IMR-90 (cell line): ENCODE measurements around the gene NELFE. TPM values are rescaled to one million over a fixed set of nuclear protein-coding genes. Genes with fewer than 3 reads are reported as not detected.
"Not testable (repeated sequence)": the region's sequence is repeated elsewhere in the genome, so short reads cannot be mapped to it uniquely, and the experiment has no call there.

Source experiments
- ATAC-seq: fragments of 200-7000 bp; cut with Tn5 transposase; 2 replicates; pipeline ENCODE4 v1.9.1; 2020; ENCODE audit warnings: low read depth, mild to moderate bottlenecking, moderate library complexity
- BruUV-seq: library from RNA; stranded (reverse); fragments of 400-500 nt; replicated peaks from 2 replicates; lab custom pipeline; 2021; lab: Mats Ljungman, UMichigan
- CTCF ChIA-PET: fragments of 300-600 bp; formaldehyde crosslinking; extraction: SDS; loops from one replicate; lab custom pipeline; 2021; ENCODE audit warnings: antibody characterized with exemption; lab: Yijun Ruan, JAX
- POLR2A ChIA-PET: fragments of 300-600 bp; sonication (Branson Sonifier 250); formaldehyde crosslinking; loops from one replicate; lab custom pipeline; 2022; ENCODE audit warnings: antibody characterized with exemption; ENCODE audit not compliant: unreplicated experiment; lab: Charles Lee
- DNase-seq: peaks from one replicate; pipeline ENCODE4 v3.0.0; 2013
- H2AFZ ChIP-seq: replicated peaks from 2 replicates; pipeline ENCODE3; 2013; ENCODE audit warnings: low read length, mild to moderate bottlenecking; ENCODE audit not compliant: poor library complexity
- H2AK5ac ChIP-seq: 2 replicates; pipeline ENCODE4 v1.6.1; 2013; ENCODE audit warnings: low read depth, low read length, inconsistent platforms
- H2AK9ac ChIP-seq: replicated peaks from 2 replicates; pipeline ENCODE3; 2013; ENCODE audit warnings: mild to moderate bottlenecking, low read depth, low read length, moderate library complexity; ENCODE audit not compliant: poor library complexity
- H2BK120ac ChIP-seq: 2 replicates; pipeline ENCODE4 v1.6.1; 2013; ENCODE audit warnings: low read depth, low read length, inconsistent platforms
- H2BK15ac ChIP-seq: 3 replicates; pipeline ENCODE4 v1.6.1; 2013; ENCODE audit warnings: low read depth, low read length, inconsistent platforms
- H2BK20ac ChIP-seq: 2 replicates; pipeline ENCODE4 v1.6.1; 2013; ENCODE audit warnings: low read depth, mild to moderate bottlenecking, inconsistent platforms, low read length, moderate library complexity
- H2BK5ac ChIP-seq: 2 replicates; pipeline ENCODE4 v1.6.1; 2013; ENCODE audit warnings: mild to moderate bottlenecking, low read depth, low read length, inconsistent platforms; ENCODE audit not compliant: poor library complexity, severe bottlenecking
- H3K14ac ChIP-seq: replicated peaks from 2 replicates; pipeline ENCODE4 v1.6.1; 2013; ENCODE audit warnings: low read depth, low read length, inconsistent platforms
- H3K18ac ChIP-seq: 2 replicates; pipeline ENCODE4 v1.6.1; 2013; ENCODE audit warnings: low read depth, low read length, control low read depth
- H3K23ac ChIP-seq: 2 replicates; pipeline ENCODE4 v1.6.1; 2013; ENCODE audit warnings: low read depth, low read length, inconsistent platforms
- H3K27ac ChIP-seq: 2 replicates; pipeline ENCODE4 v1.5.1; 2013; ENCODE audit warnings: mild to moderate bottlenecking, control low read depth, low read length; ENCODE audit not compliant: insufficient read depth
- H3K27me3 ChIP-seq: 2 replicates; pipeline ENCODE4 v1.6.1; 2013; ENCODE audit warnings: low read length; ENCODE audit not compliant: control insufficient read depth, insufficient read depth
- H3K36me3 ChIP-seq: 2 replicates; pipeline ENCODE4 v1.6.1; 2013; ENCODE audit warnings: low read length, mixed read lengths; ENCODE audit not compliant: control insufficient read depth, insufficient read depth
- H3K4ac ChIP-seq: 2 replicates; pipeline ENCODE4 v1.6.1; 2013; ENCODE audit warnings: low read depth, low read length, inconsistent platforms
- H3K4me1 ChIP-seq: 2 replicates; pipeline ENCODE4 v1.6.1; 2013; ENCODE audit warnings: low read length, mixed read lengths; ENCODE audit not compliant: control insufficient read depth, insufficient read depth
- H3K4me2 ChIP-seq: 2 replicates; pipeline ENCODE4 v1.6.1; 2013; ENCODE audit warnings: low read depth, mild to moderate bottlenecking, control low read depth, low read length, moderate library complexity
- H3K4me3 ChIP-seq: 2 replicates; pipeline ENCODE4 v1.5.1; 2013; ENCODE audit warnings: low read depth, mild to moderate bottlenecking, control low read depth, low read length, moderate library complexity; ENCODE audit not compliant: insufficient read depth
- H3K56ac ChIP-seq: 2 replicates; pipeline ENCODE4 v1.6.1; 2013; ENCODE audit warnings: low read length, inconsistent platforms; ENCODE audit not compliant: insufficient read depth; ENCODE audit errors: extremely low read depth
- H3K79me1 ChIP-seq, 2 experiments: 2 replicates each; pipeline ENCODE4 v1.6.1; 2013; ENCODE audit warnings: low read length in 2 of 2, inconsistent platforms in 1 of 2, low read depth in 1 of 2
- H3K9ac ChIP-seq: 2 replicates; pipeline ENCODE4 v1.6.1; 2013; ENCODE audit warnings: low read depth, low read length, control low read depth
- H3K9me1 ChIP-seq: 2 replicates; pipeline ENCODE4 v1.6.1; 2013; ENCODE audit warnings: low read length, inconsistent platforms; ENCODE audit not compliant: insufficient read depth
- H3K9me3 ChIP-seq: 2 replicates; pipeline ENCODE4 v1.6.1; 2013; ENCODE audit warnings: low read length; ENCODE audit not compliant: control insufficient read depth, insufficient read depth
- H4K20me1 ChIP-seq: 2 replicates; pipeline ENCODE4 v1.6.1; 2013; ENCODE audit warnings: low read length, inconsistent platforms; ENCODE audit not compliant: insufficient read depth
- H4K5ac ChIP-seq: 2 replicates; pipeline ENCODE4 v1.6.1; 2013; ENCODE audit warnings: mild to moderate bottlenecking, low read depth, low read length, control low read depth
- H4K8ac ChIP-seq, 2 experiments: 2 replicates each; pipeline ENCODE4 v1.6.1; 2013; ENCODE audit warnings: low read depth in 2 of 2, low read length in 2 of 2, control low read depth in 1 of 2, inconsistent platforms in 1 of 2
- H4K91ac ChIP-seq: 2 replicates; pipeline ENCODE4 v1.6.1; 2013; ENCODE audit warnings: low read depth, low read length, inconsistent platforms; ENCODE audit not compliant: insufficient read depth
- CEBPB ChIP-seq: IDR thresholded peaks from 2 replicates; pipeline ENCODE4 v1.6.1; 2012; ENCODE audit warnings: low read depth, low read length, improper control_type of control experiment
- MXI1 ChIP-seq: IDR thresholded peaks from 2 replicates; pipeline ENCODE4 v1.6.1; 2012; ENCODE audit warnings: low read depth, mild to moderate bottlenecking, low read length, moderate library complexity, borderline replicate concordance
- RFX5 ChIP-seq: IDR thresholded peaks from 2 replicates; pipeline ENCODE4 v1.8.0; 2012; ENCODE audit warnings: low read depth, mild to moderate bottlenecking, low read length, moderate library complexity
- USF2 ChIP-seq: fragments of 150-350 bp; IDR thresholded peaks from 2 replicates; pipeline ENCODE4 v1.6.1; 2017; ENCODE audit warnings: mild to moderate bottlenecking, antibody characterized with exemption, low read length, low read depth
- WGBS, 2 experiments: methylation state at CpG; one replicate each; pipeline versions ENCODE4 v1.1.5 to v1.1.7; 2013; ENCODE audit warnings: missing lambda C conversion rate in 2 of 2; ENCODE audit not compliant: insufficient read length in 1 of 2; ENCODE audit errors: extremely low coverage in 2 of 2; 5-methylcytosine and 5-hydroxymethylcytosine counted together
- dilution Hi-C: fragments of 300-500 bp; cut with HindIII; formaldehyde crosslinking; loops from one replicate; pipeline ENCODE4 v1.14.3; 2018; ENCODE audit warnings: low sequenced_read_pairs; ENCODE audit not compliant: unreplicated experiment
- in situ Hi-C: fragments of 300-500 bp; cut with MboI; formaldehyde crosslinking; loops from 3 replicates; pipeline ENCODE4 v1.14.3; 2019; ENCODE audit warnings: low sequenced_read_pairs, inconsistent platforms, mixed read lengths
- intact Hi-C: fragments of 100-400 bp; cut with micrococcal nuclease; formaldehyde crosslinking; loops from 2 replicates; pipeline ENCODE4 v1.10.0; 2022
- polyA plus RNA-seq, 3 experiments: library from polyadenylated mRNA; depleted of rRNA; stranded (reverse); fragments of >200 nt; gene quantifications; 2 replicates each; pipeline ENCODE4 v1.2.3, GENCODE V29; 2012; ENCODE audit warnings: low replicate concordance in 1 of 3
- total RNA-seq: library from RNA; depleted of rRNA; stranded (reverse); fragments of >200 nt; gene quantifications from 2 replicates; pipeline ENCODE4 v1.2.3, GENCODE V29; 2012
- TF ChIP-seq, protein P1 (sequence below): fragments of 150-350 bp; IDR thresholded peaks from 2 replicates; pipeline ENCODE4 v1.6.1; 2016; ENCODE audit warnings: low read depth, mild to moderate bottlenecking, low read length, moderate library complexity, borderline replicate concordance

NELFE gene
- total and polyA plus RNA-seq, 2 of the 4 experiments (the other 2 are of a cell fraction), result 63.6 to 76.0 TPM

DNA sequence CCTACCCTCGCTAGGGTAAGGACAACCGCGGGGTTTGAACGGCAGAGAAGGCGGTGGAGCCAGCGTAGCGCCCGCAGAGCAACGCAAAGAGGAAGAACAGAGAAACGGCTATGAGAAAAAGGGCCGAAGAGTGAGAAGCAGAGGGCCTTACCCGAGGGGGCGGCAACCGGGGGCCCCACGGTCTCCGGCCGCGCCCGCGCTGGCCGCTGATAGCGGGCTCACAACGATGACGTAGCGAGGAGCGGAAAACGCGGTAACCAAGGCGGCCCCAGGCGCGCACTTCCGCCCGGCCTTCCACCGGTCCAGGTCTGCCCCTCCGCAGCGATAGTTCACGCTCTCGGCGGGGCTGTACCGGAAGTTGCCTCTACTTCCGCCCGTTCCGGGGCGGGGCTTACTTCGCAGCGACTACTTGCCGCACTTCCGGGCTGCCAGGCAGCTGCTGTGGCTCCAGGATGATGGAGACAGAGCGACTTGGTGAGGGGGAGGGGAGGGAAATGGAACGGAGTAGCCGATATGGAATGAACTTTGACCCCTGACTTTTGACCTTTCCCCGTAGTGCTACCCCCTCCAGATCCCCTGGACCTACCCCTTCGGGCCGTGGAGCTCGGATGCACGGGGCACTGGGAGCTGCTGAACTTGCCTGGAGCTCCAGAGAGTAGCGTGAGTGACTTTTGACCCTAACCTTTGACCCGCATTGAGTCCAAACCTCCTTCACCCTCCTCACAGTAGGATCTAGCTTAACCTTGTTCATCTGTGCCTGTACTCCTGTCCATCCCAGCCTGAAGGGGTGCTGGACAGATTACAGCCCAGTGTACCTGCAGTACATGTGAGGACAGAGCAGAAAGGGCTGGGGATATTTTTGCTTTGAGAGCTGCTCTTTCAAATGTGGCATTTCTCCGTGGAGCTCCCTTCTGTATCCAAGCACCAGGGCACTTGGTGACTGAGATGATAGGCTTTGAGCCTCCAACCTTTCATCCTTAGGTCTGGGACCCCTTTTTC lies at the start of gene NELFE, which contains the start of gene SKIC2 (continued):
- no peak for TF ChIP-seq USF2
- TF ChIP-seq, protein P1, sequence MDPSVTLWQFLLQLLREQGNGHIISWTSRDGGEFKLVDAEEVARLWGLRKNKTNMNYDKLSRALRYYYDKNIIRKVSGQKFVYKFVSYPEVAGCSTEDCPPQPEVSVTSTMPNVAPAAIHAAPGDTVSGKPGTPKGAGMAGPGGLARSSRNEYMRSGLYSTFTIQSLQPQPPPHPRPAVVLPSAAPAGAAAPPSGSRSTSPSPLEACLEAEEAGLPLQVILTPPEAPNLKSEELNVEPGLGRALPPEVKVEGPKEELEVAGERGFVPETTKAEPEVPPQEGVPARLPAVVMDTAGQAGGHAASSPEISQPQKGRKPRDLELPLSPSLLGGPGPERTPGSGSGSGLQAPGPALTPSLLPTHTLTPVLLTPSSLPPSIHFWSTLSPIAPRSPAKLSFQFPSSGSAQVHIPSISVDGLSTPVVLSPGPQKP, result peak; percentile 5; the same call in 1 of the 2 replicates
- no peak for TF ChIP-seq RFX5
- TF ChIP-seq MXI1, result peak; percentile 93; the same call in 1 of the 2 replicates
- TF ChIP-seq CEBPB, result 0 out of 2 replicates have a peak, but pooled peaks have one; percentile 6

DNA sequence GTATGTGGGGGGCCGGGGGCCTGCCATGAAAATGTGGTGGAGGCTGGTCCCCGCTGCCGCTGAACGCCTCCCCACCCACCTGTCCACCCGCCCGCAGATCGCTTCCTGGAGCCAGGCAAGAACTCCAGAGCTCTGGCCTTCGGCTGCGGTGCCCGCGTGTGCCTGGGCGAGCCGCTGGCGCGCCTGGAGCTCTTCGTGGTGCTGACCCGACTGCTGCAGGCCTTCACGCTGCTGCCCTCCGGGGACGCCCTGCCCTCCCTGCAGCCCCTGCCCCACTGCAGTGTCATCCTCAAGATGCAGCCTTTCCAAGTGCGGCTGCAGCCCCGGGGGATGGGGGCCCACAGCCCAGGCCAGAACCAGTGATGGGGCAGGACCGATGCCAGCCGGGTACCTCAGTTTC lies 49.3 kb upstream of the NELFE start:
- H3K9me3 ChIP-seq, H2AK5ac ChIP-seq, DNase-seq, dilution Hi-C loops, H2BK5ac ChIP-seq, H3K18ac ChIP-seq, H2AK9ac ChIP-seq, H4K8ac ChIP-seq, H4K20me1 ChIP-seq, H3K27me3 ChIP-seq, H3K4ac ChIP-seq, H4K91ac ChIP-seq, H3K9me1 ChIP-seq, CTCF ChIA-PET, H3K14ac ChIP-seq, H3K79me1 ChIP-seq, H3K9ac ChIP-seq, H3K23ac ChIP-seq, H2BK120ac ChIP-seq, H2BK15ac ChIP-seq, intact Hi-C loops, H3K4me3 ChIP-seq, H3K56ac ChIP-seq, H3K36me3 ChIP-seq, BruUV-seq, H2AFZ ChIP-seq, H3K4me1 ChIP-seq, in situ Hi-C loops, H3K27ac ChIP-seq, H3K4me2 ChIP-seq, H2BK20ac ChIP-seq, H4K5ac ChIP-seq, ATAC-seq, POLR2A ChIA-PET: not testable (repeated sequence)
- WGBS, 2 experiments, result no CpG with 5 or more reads among the region's 24 CpGs
